HG02759 (cell line): ENCODE measurements around the gene CDK10.
"Not testable (repeated sequence)": the region's sequence is repeated elsewhere in the genome, so short reads cannot be mapped to it uniquely, and the experiment has no call there.

Experiments used
- ATAC-seq: cut with Tn5 transposase; IDR thresholded peaks from one replicate; pipeline ENCODE4 v1.9.1; 2021; ENCODE audit warnings: mild to moderate bottlenecking, moderate library complexity; ENCODE audit not compliant: unreplicated experiment

CDK10 gene

GRCh38 chr16:89667633-89668032 lies 18.9 kb upstream of the CDK10 start:
- ATAC-seq, result no peak

DNA sequence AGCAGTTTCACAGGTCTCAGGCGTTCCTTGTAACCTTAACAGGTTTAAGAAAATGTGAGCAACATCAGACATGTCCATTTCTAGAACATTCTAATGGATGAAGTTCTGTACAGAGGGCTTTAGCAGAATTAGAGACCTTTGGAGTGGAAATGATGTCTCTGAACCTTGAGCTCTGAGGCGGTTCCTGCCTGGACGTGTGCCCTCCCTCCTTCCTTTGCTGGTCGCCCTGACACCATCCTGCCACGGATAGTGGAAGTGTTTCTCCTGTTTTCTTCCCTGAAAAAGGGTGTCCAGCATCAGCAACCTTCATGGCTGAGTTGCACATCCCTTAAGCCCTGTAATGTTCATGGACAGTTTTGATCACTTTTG lies 17.7 kb upstream of the CDK10 start:
- no peak for ATAC-seq

DNA sequence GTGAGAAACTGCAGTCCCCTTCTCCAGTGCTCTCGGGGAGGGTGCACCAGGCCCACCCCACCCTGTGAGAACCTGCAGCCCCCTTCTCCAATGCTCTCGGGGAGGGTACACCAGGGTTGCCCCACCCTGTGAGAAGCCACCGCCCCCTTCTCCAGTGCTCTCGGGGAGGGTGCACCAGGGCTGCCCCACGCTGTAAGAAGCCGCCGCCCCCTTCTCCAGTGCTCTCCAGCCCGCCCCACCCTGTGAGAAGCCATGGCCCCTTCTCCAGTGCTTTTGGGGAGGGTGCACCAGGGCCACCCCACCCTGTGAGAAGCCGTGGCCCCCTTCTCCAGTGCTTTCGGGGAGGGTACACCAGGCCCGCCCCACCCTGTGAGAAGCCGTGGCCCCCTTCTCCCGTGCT lies 16.7 kb upstream of the CDK10 start:
- no peak for ATAC-seq

DNA sequence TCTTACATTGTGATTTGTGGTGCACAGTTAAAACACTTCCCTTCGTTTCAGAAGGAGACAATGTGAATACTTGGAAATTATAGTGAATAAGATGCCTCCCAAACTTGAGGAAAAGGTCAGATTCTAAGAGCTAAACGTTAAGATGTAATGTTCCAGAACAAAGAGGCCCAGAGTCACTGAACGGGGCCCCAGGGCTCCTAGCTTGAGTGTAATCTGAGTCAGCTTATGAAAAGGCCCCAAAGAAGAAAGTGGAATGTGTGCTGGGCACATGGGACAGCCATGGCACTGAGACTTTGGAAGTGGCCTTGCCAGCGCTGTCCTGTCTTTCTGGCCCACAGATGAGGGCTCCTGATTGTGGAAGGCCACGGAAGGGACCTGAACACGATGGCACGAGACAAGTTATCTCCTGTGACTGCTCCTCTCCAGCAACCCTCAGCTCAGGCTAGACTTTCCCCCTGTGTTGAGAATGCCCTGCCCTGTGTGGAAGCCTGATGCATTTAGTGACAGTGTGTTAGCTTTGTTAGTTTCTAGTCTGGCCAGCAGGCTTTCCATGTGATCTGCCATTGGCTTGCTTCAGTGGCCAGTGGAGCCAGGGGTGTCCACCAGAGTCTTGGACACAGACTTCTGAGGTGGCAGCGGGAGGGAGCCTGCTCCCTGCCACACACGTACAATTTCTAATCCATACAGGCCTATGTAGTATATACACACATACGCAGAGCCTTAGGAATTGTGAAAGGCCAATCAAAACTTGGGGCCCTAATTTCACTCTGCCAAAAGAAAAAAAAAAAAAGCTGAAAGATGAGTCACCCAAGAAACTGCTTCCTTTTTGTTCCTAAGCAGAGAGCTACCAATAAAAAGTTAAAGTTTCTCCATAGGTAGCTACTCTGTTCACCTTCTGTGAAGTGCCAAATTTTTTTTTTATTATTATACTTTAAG lies 15.7 kb upstream of the CDK10 start:
- ATAC-seq, result no peak

GRCh38 chr16:89671565-89671964 lies 14.9 kb upstream of the CDK10 start:
- not testable (repeated sequence) for ATAC-seq

- no peak for ATAC-seq
These were observed 14.1 kb upstream of the CDK10 start for GRCh38 chr16:89672177-89672941.

GRCh38 chr16:89678258-89678657 lies 8.2 kb upstream of the CDK10 start:
- ATAC-seq, result no peak

- no peak for ATAC-seq
These were observed 573 bp upstream of the CDK10 start for GRCh38 chr16:89685916-89686315.

- peak; percentile 43 for ATAC-seq
These were observed 827 bp downstream of the CDK10 start for GRCh38 chr16:89687092-89687940.

- no peak for ATAC-seq
These were observed 1.9 kb downstream of the CDK10 start for GRCh38 chr16:89688395-89688794.

GRCh38 chr16:89689142-89689541 lies 2.7 kb downstream of the CDK10 start:
- ATAC-seq, result no peak

DNA sequence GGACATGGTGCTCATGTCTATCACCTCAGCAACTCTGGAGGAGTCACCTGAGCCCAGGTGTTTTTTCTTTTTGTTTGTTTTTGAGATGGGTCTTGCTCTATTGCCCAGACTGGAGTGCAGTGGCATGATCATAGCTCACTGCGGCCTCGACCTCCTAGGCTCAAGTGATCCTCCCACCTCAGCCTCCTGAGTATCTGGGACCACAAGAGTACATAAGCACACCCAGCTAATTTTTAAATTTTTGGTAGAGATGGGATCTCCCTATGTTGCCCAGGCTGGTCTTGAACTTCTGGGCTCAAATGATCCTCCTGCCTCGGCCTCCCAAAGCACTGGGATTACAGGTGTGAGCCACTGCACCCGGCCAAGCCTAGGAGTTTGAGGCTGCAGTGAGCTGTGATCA lies 3.1 kb downstream of the CDK10 start:
- ATAC-seq, result not testable (repeated sequence)

GRCh38 chr16:89690392-89690901 lies 4.0 kb downstream of the CDK10 start:
- ATAC-seq, result no peak

DNA sequence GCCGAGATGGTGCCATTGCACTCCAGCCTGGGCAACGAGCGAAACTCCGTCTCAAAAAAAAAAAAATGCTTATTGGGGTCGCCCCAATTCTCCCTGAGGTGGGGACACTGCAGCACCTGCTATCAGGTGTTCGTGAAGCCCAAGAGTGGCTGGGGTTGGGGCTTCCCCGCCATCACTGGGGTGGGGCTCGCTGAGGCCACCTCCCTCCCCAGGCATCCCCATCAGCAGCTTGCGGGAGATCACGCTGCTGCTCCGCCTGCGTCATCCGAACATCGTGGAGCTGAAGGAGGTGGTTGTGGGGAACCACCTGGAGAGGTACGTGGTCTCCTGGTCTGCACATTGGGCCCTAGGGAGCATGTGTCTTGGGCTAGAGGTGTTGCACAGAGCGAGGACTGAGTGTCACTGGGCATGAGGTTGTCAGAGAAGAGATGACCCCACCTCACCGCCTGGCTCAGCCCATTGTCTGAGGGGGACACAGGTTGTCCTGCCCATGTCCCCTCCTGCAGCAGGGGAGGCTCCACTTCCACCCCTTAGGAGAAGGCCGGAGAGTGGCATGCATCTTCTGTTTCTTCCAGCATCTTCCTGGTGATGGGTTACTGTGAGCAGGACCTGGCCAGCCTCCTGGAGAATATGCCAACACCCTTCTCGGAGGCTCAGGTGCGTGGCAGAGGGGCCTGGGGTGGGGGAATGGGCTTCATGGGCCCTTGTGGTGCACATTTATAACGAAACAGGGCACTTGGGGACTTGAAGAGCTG lies 4.9 kb downstream of the CDK10 start:
- ATAC-seq, result no peak

GRCh38 chr16:89691986-89692569 lies 5.6 kb downstream of the CDK10 start:
- no peak for ATAC-seq

DNA sequence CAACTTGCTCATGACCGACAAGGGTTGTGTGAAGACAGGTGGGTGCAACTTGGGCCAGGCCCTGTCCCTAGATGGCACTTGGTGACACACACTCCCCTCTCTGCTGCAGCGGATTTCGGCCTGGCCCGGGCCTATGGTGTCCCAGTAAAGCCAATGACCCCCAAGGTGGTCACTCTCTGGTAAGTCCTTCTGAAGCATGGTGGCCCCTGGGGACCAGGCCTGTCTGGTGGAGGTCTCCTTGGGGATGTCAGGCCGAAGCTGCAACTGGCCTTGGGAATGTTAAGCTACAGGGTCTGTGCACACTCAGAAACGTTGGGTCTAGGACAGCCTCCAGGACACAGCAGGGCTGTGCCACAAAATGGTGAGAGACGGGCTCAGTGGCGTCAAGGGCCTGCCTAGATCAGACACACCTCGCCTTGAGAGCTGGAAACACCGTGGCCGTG lies 6.8 kb downstream of the CDK10 start:
- ATAC-seq, result no peak

DNA sequence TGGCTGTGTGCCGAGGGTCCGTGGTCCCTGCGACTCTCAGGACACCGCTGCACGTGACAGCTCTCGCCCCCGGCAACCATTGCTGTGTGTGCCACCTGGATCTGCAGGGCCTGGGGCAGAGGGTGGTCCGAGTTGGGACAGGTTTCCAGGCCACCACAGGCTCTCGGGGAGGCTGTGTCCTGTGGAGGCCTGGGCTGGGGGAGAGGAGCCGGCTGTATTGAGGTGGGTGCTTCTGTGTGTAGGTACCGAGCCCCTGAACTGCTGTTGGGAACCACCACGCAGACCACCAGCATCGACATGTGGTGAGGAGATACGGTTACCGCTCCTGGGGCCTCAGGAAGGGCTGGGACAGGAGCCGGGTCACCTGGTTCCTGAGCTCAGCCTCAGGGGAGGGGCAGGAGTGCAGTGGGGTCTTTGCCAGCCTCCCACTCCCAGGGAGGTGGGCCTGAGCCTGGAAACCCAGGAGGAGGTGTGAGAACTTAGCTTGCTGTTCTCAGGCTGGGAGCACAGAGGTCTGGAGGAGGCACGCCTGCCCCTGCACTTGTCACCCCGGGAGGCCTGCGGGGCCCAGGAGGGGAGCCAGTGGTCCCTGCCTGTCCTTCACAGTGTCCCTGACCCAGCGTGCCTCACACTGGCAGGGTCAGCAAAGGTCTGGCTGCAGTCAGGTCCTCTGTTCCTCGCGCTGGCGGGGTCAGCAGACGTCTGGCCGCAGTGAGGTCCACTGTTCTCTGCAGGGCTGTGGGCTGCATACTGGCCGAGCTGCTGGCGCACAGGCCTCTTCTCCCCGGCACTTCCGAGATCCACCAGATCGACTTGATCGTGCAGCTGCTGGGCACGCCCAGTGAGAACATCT lies 7.7 kb downstream of the CDK10 start:
- no peak for ATAC-seq

DNA sequence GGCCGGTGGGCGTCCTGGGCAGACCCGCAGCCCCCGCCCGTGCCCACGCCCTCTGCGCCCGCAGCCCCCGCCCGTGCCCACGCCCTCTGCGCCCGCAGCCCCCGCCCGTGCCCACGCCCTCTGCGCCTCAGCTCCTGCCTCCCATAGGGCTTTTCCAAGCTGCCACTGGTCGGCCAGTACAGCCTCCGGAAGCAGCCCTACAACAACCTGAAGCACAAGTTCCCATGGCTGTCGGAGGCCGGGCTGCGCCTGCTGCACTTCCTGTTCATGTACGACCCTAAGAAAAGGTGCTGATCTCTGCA lies 8.2 kb downstream of the CDK10 start:
- ATAC-seq, result not testable (repeated sequence)
